ENCODE measurements around the gene GRAMD2A. TPM values are rescaled to one million over a fixed set of nuclear protein-coding genes. Genes with fewer than 3 reads are reported as not detected.
A peak's percentile ranks its signal among the peaks of the same experiment; 100 is the strongest.

GRAMD2A gene
- total RNA-seq, 1 donor = 0.63 TPM

GRCh38 chr15:72229947-72230196, 32.3 kb upstream of the GRAMD2A start:
- peak overlapping the region; percentile 95 for H3K4me3 ChIP-seq (ENCODE audit: low read depth, low read length)
- no peak for TF ChIP-seq CTCF (IDR thresholded peaks at IDR 0.05; ENCODE audit: insufficient read depth, low read length)
- no peak for DNase-seq (ENCODE audit: low read depth)

- no peak for TF ChIP-seq CTCF (IDR thresholded peaks at IDR 0.05; ENCODE audit: insufficient read depth, low read length)
- DNase-seq (ENCODE audit: low read depth) = peak; percentile 83
Observed at GRCh38 chr15:72229076-72229946, 31.7 kb upstream of the GRAMD2A start.

GRCh38 chr15:72227720-72228119, 30.1 kb upstream of the GRAMD2A start:
- H3K4me3 ChIP-seq (ENCODE audit: low read depth, low read length) = peak overlapping the region; percentile 95
- TF ChIP-seq CTCF (IDR thresholded peaks at IDR 0.05; ENCODE audit: insufficient read depth, low read length) = no peak

More at GRCh38 chr15:72229076-72229946, 31.7 kb upstream of the GRAMD2A start:
- peak overlapping the region; percentile 95 for H3K4me3 ChIP-seq (ENCODE audit: low read depth, low read length)

GRCh38 chr15:72227192-72227586, 29.6 kb upstream of the GRAMD2A start:
- TF ChIP-seq CTCF (IDR thresholded peaks at IDR 0.05; ENCODE audit: insufficient read depth, low read length) = no peak
- DNase-seq (ENCODE audit: low read depth) = peak; percentile 85
- H3K4me3 ChIP-seq (ENCODE audit: low read depth, low read length) = peak overlapping the region; percentile 44

More at GRCh38 chr15:72227720-72228119, 30.1 kb upstream of the GRAMD2A start:
- no peak for DNase-seq (ENCODE audit: low read depth)

- no peak for DNase-seq (ENCODE audit: low read depth)
- no peak for TF ChIP-seq CTCF (IDR thresholded peaks at IDR 0.05; ENCODE audit: insufficient read depth, low read length)
- H3K4me3 ChIP-seq (ENCODE audit: low read depth, low read length) = no peak overlapping the region
Observed at GRCh38 chr15:72223278-72223677, 25.7 kb upstream of the GRAMD2A start.

GRCh38 chr15:72222393-72222792, 24.8 kb upstream of the GRAMD2A start:
- TF ChIP-seq CTCF (IDR thresholded peaks at IDR 0.05; ENCODE audit: insufficient read depth, low read length) = no peak
- no peak overlapping the region for H3K4me3 ChIP-seq (ENCODE audit: low read depth, low read length)
- DNase-seq (ENCODE audit: low read depth) = no peak

- TF ChIP-seq CTCF (IDR thresholded peaks at IDR 0.05; ENCODE audit: insufficient read depth, low read length) = no peak
- no peak overlapping the region for H3K4me3 ChIP-seq (ENCODE audit: low read depth, low read length)
- DNase-seq (ENCODE audit: low read depth) = no peak
Observed at GRCh38 chr15:72220687-72221086, 23.1 kb upstream of the GRAMD2A start.
